NCI-H460 (cell line): ENCODE results near the gene FMR1. TPM values are rescaled to one million over a fixed set of nuclear protein-coding genes. Genes with fewer than 3 reads are reported as not detected.

Source experiments
- DNase-seq: peaks from one replicate; pipeline ENCODE4 v3.0.0-alpha.2; 2016; ENCODE audit warnings: low read depth; ENCODE audit errors: extremely low read depth
- total RNA-seq: library from RNA; depleted of rRNA; stranded (reverse); fragments of >200 nt; shearing (Covaris generic); gene quantifications from 2 replicates; pipeline ENCODE4 v1.2.3, GENCODE V29; 2014

The FMR1 gene
- total RNA-seq, 1 experiment from 2014 or later, result 34.3 TPM

DNA sequence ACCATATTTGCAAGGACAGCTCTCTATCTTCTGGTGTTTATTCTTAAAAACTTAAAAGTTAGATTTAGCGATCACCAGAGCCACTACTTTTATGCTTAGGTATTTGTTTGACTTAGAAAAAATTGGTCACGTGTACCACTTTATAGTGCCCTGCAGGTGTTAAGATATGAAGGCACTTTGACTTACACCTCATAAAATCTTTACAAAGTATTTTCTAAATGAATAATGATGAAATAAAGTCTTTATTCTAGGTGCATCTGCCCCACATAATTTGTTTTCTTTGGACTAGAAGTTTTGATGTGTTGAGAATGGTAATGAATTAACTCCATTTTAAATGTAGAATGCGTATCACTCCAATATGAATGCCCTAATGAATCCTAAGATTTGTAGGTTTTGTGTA, 2.9 kb downstream of the FMR1 start:
- no peak for DNase-seq

DNA sequence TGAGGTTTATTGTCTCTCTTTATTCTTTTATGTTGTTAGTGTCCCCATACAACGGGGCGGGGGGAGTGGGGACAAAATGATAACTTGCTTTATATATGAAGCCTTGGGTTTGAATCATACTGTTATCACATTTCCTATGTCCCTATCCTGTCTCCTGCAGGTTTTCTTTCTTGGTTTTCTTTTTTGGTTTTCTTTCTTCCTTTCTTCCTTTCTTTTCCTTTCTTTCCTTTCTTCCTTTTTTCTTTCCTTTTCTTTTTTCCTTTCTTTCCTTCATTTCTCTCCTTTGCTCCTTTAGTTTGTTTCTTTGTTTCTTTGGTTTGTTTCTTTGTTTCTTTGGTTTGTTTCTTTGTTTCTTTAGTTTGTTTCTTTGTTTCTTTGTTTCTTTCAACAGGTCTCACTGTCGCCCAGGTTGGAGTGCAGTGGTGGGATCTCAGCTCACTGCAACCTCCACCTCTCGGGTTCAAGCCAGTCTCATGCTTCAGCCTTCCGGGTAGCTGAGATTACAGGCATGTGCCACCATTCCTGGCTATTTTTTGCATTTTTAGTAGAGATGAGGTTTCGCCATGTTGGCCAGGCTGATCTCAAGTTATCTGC, 4.8 kb downstream of the FMR1 start:
- DNase-seq, result no peak

DNA sequence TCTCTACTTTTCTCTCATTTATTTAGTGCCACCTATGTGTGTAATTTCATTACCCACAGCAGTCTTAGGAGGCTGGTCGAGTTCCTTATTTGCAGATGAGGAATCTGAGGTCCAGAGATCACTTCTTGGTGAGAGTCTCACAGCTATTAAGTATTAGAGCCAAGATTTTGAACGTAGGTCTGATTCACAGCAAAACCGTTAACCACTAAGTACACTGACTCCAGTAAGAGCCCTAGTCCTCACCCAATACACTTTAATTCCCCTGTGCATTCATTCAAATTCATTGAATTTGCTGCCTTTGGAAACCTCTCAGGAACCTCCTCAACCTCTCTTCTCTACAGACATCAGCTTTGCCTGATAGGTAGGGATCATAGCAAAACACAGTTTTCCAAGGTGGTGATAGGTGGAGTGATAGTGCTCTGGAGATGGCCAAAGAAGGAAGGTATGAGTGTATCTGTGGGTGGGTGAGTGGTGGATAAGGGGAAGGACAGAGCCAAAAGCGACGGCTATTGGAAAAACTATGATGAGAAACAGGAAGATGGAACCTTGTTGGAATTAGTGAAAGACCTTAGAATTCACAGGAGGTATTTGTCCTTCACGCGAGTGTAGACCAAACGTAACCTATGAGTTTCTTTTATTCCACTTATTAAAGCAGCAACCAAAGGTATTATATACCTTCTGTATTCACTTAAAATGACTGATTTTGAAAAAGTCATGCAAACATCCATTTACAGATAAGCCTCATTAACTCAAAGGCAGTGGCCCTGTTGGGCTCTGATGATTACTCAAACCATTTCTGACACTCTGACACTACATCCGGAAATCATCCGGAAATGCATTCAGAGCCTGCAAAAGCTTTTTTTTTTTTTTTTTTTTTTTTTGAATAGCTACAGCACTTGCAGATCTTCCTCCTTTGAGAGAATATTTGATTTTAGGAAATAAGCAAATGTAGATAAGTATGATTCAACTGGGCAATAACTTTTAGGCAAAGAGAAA, 6.3 kb downstream of the FMR1 start:
- DNase-seq, result no peak

DNA sequence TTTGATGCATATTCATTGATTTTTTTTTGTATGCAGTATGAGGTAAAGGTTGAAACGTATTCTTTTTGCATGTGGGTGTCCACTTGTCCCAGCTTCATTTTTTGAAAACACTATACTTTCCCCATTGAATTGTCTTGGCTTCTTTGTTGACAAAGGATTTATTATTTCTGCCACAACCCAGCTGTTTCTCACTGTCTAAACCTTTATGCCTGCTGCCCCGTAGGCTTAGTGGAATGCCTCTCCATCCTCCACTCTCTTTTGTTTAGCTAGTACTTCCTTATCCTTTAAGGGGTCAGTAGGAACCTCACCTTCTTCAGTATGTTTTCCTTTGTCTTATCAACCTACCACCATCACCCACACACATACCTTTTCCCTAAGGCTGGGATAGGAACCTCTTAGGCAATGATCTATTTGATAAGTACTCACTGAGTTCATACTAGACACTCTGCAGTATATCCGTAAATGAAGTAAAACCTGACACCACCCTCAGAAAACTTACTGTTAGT, 8.5 kb downstream of the FMR1 start:
- DNase-seq, result no peak

DNA sequence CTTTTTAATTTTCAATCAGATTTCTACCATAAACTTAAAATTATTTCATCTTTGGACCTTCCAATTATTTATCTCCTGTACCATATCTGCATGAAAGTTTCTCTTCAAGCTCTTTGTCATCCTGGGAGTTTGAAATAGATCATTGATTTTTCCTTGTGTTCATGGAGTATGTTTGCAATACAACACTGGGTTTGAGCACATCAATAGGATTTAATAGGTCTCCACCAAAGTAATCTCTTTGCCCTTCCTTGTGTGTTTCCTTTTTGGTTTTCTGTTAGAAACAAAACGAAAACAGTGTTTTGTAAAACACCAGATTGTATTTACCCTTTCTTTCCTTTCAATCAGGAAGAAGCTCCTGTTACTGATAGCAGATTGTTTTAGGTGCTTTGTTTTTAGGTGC, 11.9 kb downstream of the FMR1 start:
- no peak for DNase-seq

DNA sequence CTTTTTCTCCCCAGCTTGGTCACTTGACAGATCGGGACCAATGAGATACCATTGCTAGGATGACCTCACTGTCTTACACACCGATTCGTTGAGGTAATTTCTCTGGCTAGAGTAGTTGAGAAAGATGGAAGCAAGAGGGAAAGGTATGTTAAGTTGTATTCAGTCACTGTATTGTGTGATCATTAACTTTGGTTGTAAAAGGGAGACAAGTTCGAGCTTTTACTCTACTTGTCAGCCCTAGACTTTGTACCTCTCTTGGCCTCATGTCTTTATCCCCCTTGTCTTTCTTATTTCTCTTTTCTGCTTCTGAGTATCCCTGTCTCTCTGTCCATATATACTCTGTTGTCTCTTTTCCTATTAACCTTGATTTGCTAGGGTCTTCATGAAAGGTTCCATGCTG, 15.5 kb downstream of the FMR1 start:
- DNase-seq, result no peak

DNA sequence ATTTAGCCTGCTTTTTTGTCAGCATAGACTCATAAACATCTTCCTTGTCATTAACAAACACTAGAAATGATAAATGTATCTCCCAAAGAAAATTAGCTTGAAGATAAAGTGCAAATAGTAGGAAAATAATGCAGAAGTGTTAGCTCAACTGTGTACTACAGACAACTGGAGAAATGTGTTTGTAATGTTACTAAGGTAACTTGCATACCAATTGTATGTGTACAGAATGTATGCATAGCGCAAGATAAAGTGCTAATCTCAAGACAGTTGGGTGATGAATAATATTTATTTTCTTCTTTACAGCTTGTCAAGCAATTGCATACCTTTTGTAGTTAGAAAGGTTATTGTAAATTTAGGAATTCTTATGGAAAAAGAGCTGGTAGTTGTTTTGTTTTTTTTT, 22.1 kb downstream of the FMR1 start:
- DNase-seq, result no peak

DNA sequence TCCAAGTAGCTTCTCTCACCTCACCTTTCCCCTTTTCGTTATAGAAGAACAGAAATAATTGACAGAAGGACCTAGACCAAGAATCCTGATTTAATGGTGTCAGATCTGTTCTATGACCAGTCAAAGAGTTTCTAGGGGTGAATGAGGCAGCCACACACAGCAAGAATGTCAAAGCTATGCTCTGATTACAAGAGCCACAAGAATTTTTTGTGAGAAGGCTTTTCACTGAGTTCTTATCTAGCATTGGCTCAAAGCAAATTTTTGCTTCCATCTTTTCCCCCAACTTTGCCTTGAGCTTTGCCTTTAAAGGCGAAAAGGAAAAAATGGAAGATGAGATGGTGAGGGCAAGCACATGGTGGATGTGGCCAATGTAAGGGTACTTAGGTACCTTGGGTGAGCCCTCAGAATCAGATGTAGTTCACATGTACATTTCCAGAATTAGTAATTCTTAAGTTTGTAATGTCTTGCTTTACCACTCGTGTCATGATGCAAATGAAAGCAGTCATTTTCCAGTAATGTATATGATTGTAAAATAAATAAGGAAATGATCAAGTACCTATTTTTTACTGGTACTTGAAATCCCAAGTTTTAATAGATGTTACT, 23.5 kb downstream of the FMR1 start:
- DNase-seq, result no peak

DNA sequence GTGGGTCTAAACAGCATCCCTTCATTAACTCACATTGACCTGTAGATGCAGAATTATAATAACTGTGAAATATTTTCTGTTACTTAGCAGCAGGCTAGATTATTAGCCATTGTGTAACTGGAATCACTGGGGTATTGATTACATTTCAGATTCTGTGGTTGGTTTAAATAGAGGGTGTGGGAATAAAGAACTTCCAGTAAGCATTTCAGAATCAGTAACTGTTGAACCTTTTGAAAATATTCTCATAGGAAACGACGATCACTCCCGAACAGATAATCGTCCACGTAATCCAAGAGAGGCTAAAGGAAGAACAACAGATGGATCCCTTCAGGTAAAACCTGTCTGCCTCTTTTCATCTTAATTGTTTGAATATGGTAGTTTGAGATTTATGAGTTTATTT, 33.6 kb downstream of the FMR1 start:
- DNase-seq, result no peak

DNA sequence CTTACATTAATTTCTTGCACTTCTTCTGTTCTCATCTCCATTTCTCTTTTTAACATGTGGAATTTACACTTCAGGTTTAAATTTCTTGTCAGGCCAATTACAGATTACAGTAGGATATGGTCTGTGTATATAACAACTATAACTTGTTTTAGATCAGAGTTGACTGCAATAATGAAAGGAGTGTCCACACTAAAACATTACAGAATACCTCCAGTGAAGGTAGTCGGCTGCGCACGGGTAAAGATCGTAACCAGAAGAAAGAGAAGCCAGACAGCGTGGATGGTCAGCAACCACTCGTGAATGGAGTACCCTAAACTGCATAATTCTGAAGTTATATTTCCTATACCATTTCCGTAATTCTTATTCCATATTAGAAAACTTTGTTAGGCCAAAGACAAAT, 36.8 kb downstream of the FMR1 start:
- no peak for DNase-seq

DNA sequence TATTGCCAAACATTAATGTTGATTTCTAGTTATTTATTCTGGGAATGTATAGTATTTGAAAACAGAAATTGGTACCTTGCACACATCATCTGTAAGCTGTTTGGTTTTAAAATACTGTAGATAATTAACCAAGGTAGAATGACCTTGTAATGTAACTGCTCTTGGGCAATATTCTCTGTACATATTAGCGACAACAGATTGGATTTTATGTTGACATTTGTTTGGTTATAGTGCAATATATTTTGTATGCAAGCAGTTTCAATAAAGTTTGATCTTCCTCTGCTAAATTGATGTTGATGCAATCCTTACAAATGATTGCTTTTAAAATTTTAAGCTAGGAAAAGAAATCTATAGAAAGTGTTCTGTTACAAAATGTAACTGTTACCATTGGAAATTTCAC, 38.6 kb downstream of the FMR1 start:
- DNase-seq, result no peak

DNA sequence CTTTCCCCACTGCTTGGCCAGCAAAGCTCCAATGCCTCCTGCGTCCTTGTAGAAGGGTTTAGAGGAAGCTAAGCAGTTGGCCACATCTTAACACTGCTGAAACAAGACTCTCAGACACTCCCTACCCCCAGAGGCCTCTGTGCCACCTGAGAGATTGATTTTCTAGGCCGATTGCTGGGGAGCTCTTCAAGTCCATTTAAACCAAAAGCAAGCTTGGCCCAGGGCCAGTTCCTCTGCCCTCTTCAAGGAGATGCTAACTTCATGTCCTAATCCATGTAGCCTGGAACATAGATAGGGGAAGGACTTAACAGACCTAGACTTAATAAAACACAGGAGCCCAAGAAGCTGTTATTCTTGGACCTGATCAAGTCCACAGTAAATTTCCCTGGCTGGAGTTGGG, 42.3 kb downstream of the FMR1 start:
- no peak for DNase-seq

DNA sequence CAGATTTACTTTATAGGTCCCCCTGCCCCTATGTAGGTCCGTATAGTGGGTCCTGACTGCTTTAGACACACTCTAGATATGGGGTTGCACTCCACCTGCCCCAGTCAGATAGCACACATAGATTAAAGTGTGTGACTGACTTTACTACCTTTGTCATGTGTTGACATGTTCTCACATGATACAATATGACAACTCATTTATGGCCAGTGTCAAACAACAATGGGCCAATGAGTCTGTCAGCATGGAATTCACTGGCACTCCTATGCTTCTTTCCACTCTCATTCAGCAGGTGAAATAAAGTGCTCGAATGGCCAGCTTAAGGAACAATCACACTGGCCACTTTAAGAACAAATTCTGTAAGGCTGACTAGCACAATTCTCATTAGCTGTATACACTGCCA, 45.6 kb downstream of the FMR1 start:
- no peak for DNase-seq

DNA sequence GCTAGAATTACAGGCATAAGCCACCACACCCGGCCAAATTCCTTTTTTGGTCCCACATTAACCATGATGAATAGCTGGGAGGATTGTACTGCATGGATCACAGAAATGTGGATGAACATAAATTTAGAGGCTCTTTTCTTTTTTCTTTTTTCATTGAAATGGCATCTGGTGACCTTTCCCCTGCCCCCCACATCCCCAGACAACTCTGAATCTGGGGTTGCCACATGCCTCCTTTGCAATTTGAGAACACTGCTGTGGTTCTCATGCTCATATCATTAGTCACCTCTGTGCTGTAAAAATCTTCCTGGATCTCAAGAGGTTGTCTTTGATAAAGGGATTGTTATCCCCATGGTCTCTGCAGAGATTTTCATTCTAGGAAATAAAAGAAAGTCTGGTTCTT, 46.6 kb downstream of the FMR1 start:
- DNase-seq, result no peak

DNA sequence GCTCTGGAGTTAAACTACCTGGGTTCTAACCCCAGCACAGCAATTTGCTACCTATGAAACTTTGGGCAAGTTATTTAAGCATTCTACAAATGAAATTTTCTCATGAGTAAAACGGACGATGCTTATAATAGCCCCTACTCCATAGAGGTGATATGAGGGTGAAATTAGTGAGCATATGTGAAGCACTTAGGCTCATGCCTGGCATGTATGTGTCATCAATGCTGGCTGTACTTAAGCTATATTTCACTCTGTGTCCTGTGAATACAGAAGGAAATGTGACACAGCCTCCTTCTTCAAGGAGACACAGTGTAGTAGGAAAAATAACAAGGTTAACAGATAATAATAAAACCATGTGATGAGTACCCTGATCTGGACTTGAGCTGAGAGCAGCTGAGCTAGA, 49.0 kb downstream of the FMR1 start:
- no peak for DNase-seq

DNA sequence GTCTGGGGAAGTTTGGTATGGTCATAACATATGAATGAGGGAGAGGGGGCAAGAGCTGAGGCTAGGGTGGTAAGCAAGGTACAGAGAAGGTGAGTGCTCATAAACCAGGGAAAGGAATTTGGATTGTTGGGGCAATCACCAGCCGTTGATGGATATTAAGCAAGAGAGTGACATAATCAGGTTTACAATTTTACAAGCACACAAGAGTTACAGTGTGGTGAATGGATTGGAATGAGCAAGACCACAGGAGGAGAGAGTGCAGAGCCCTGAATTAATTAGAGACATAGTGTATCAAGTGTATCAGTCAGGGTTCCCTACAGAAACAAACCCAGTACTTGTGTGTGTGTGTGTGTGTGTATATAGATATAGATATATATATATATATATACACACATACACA, 50.8 kb downstream of the FMR1 start:
- no peak for DNase-seq

DNA sequence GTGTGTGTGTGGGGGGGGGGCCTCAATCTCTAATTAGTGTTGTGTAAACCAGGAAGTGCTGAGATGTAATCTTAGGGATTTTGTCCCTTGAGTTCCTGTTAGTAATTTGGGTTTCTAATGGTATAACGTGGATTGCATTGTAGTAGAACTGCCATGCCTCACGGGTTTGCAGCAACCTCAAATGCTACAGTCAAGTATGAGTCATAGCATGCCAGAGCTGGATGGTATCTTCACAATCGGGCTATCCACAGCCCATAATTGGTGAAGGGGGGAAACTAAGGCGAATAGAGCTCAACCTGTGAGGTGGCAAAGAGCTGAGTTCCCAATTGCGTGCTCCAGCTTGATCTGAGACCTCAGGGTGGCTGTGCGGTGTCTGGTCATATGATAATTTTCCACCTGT, 67.2 kb downstream of the FMR1 start:
- no peak for DNase-seq

DNA sequence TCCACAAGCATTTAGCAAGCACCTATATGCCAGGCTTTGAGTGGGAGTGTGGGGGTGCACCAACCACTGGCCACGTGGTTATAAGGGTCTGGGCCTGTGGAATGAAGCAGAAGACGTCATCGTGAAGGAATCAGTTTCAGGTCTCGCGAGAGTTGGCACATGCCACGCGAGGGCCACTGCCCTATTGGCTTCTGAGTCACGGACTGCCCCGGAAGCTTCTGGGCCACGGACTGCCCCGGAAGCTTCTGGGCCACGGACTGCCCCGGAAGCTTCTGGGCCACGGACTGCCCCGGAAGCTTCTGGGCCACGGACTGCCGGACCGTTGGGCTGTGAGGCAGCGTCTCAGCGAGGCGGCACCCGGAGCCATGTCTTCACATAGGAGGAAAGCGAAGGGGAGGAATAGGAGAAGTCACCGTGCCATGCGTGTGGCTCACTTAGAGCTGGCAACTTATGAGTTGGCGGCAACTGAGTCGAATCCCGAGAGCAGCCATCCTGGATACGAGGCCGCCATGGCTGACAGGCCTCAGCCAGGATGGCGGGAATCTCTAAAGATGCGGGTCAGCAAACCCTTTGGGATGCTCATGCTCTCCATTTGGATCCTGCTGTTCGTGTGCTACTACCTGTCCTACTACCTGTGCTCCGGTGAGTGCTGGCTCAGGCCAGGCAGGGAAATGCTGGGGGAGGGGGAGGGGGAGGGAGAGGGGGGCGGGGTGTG, 69.5 kb downstream of the FMR1 start, which contains the start of gene FMR1NB:
FMR1NB (plus strand) TSS at position 300 of the 715 bp plus-strand sequence; CDS start at position 366, 66 bp downstream.
- no peak for DNase-seq
